Stomach (tissue), 9 donors: ENCODE data around the gene RNF220. TPM values are rescaled to one million over a fixed set of nuclear protein-coding genes. Genes with fewer than 3 reads are reported as not detected.

Source experiments
- DNase-seq, 2 donors: peaks; one replicate each; pipeline versions ENCODE4 v3.0.0 to v3.0.0-alpha.2; 2013 to 2019
- H3K27ac ChIP-seq, 5 donors: fragments of 200-600 bp in 4 of 5; sonication (generic) in 4 of 5; one replicate each; pipeline ENCODE4 v1.5.1; 2013 to 2019; ENCODE audit warnings: mild to moderate bottlenecking in 1 of 5, moderate library complexity in 1 of 5
- H3K27me3 ChIP-seq, 3 donors: fragments of 200-600 bp; sonication (generic); one replicate each; pipeline ENCODE4 v1.5.1; 2017 to 2019; ENCODE audit warnings: mixed run types in 1 of 3
- H3K36me3 ChIP-seq, 4 donors: fragments of 200-600 bp; sonication (generic); 1 replicate in 3 of 4; 2 replicates in 1 of 4; pipeline ENCODE4 v1.5.1; 2016 to 2019
- H3K4me1 ChIP-seq, 4 donors: fragments of 200-600 bp; sonication (generic); one replicate each; pipeline ENCODE4 v1.5.1; 2016 to 2019
- H3K4me3 ChIP-seq, 4 donors: fragments of 200-600 bp; sonication (generic) in 3 of 4; one replicate each; pipeline ENCODE4 v1.5.1; 2016 to 2019; ENCODE audit warnings: mild to moderate bottlenecking in 1 of 4
- H3K9me3 ChIP-seq, 4 donors: fragments of 200-600 bp; sonication (generic); one replicate each; pipeline ENCODE4 v1.5.1; 2016 to 2019
- EP300 ChIP-seq: sonication (generic); formaldehyde crosslinking; IDR thresholded peaks from one replicate; pipeline ENCODE4 v1.6.1; 2017; ENCODE audit warnings: antibody characterized with exemption
- POLR2A ChIP-seq, 4 donors: fragments of 450-650 bp; IDR thresholded peaks; one replicate each; pipeline ENCODE4 v1.6.1; 2016; ENCODE audit warnings: antibody characterized with exemption in 4 of 4, control low read depth in 2 of 4, mild to moderate bottlenecking in 1 of 4, moderate library complexity in 1 of 4
- POLR2AphosphoS5 ChIP-seq, 3 donors: sonication (generic); formaldehyde crosslinking; IDR thresholded peaks; one replicate each; pipeline ENCODE4 v1.6.1; 2016; ENCODE audit warnings: antibody characterized with exemption in 3 of 3
- whole genome bisulfite sequencing, 5 donors: extraction: QIAGEN DNeasy Blood & Tissue Kit in 3 of 5; methylation state at CpG; one replicate each; pipeline versions ENCODE4 v1.1.5 to v1.1.7; 2013 to 2018; 5-methylcytosine and 5-hydroxymethylcytosine counted together
- intact Hi-C: fragments of 100-400 bp; cut with DNase I; formaldehyde crosslinking; loops from one replicate; pipeline ENCODE4 v1.15.1; 2023; ENCODE audit warnings: low total_unique reads
- polyA plus RNA-seq, 3 donors: library from polyadenylated mRNA; stranded (reverse); fragments of 200-250 nt; gene quantifications; one replicate each; pipeline ENCODE4 v1.2.3, GENCODE V29; 2013
- total RNA-seq, 5 donors: library from RNA; depleted of rRNA; stranded (reverse); fragments of >200 nt; gene quantifications; one replicate each; pipeline versions ENCODE4 v1.1.0 to v1.2.3, GENCODE V29; 2014 to 2016
- TF ChIP-seq, protein P1 (sequence below), 7 experiments: fragments of 450-650 bp in 4 of 7; fragments of 200-600 bp in 3 of 7; sonication (generic) in 3 of 7; IDR thresholded peaks; one replicate each; pipeline ENCODE4 v1.5.1; 2016 to 2019; ENCODE audit warnings: antibody characterized with exemption in 7 of 7, control low read depth in 2 of 7, mild to moderate bottlenecking in 1 of 7
- donor health status: healthy with polysubstance abuse.
- donor health status: Bipolar disorder and iron deficiency.
- donor health status: healthy.

RNF220 gene
- total and polyA plus RNA-seq, 8 donors: 21.0 to 207 (median 47.2) TPM

GRCh38 chr1:44592208-44593145 is 187.4 kb downstream of the RNF220 start:
- DNase-seq: no peak
- Histone ChIP-seq H3K4me3 (no peak overlapping the region), H3K36me3 (no peaks in the 10 kb centered on the region), H3K27ac (no peak overlapping the region), H3K4me1 (peaks cover 0 to 6% (median 0%) of the 10 kb centered on the region in 4 donors), H3K27me3 (peaks cover 0 to 22% (median 9%) of the 10 kb centered on the region in 3 donors), H3K9me3 (no peaks in the 10 kb centered on the region)
- intact Hi-C loops: no loop called here
- TF ChIP-seq POLR2A (IDR thresholded peaks at IDR 0.05): no peak
- TF ChIP-seq, protein P1, sequence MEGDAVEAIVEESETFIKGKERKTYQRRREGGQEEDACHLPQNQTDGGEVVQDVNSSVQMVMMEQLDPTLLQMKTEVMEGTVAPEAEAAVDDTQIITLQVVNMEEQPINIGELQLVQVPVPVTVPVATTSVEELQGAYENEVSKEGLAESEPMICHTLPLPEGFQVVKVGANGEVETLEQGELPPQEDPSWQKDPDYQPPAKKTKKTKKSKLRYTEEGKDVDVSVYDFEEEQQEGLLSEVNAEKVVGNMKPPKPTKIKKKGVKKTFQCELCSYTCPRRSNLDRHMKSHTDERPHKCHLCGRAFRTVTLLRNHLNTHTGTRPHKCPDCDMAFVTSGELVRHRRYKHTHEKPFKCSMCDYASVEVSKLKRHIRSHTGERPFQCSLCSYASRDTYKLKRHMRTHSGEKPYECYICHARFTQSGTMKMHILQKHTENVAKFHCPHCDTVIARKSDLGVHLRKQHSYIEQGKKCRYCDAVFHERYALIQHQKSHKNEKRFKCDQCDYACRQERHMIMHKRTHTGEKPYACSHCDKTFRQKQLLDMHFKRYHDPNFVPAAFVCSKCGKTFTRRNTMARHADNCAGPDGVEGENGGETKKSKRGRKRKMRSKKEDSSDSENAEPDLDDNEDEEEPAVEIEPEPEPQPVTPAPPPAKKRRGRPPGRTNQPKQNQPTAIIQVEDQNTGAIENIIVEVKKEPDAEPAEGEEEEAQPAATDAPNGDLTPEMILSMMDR (IDR thresholded peaks at IDR 0.05): no peak
- no peak for TF ChIP-seq POLR2AphosphoS5 (IDR thresholded peaks at IDR 0.05)
- TF ChIP-seq EP300: no peak
- WGBS, 5 donors: 81 to 89% (median 83%) methylated on average over 12 of the region's 12 CpGs

DNA sequence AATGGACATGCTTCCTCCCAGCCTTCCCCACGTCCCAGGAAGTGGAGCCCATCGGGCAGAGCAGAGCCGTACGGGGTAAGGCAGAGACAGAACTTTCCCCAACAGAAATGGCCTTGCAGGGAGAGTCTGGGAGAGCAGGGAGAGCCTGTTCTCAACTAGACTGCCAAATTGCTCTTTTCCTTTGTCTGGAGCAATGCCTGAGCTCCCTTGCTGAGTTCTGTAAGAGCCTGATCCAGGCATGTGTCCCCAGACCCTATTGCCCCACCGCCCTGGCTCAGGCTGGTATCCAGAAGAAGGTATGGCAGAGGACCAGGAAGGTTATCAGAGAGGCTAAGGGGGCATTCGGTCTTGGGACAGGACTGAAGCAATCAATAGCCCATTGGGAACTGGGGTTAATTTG is 189.3 kb downstream of the RNF220 start:
- WGBS, 5 donors: 81 to 92% (median 86%) methylated on average over 6 of the region's 6 CpGs
- no peaks in the 10 kb centered on the region for H3K36me3 ChIP-seq
- H3K27me3 ChIP-seq: peaks cover 0 to 27% (median 16%) of the 10 kb centered on the region in 3 donors
- H3K4me3 ChIP-seq: no peak overlapping the region
- no peak overlapping the region for H3K27ac ChIP-seq
- intact Hi-C loops: no loop called here
- H3K9me3 ChIP-seq: no peaks in the 10 kb centered on the region
- TF ChIP-seq POLR2AphosphoS5 (IDR thresholded peaks at IDR 0.05) (no peak), POLR2A (IDR thresholded peaks at IDR 0.05) (no peak), EP300 (no peak)
- TF ChIP-seq, protein P1 (IDR thresholded peaks at IDR 0.05): no peak
- H3K4me1 ChIP-seq: peaks cover 0 to 6% (median 0%) of the 10 kb centered on the region in 4 donors
- DNase-seq: no peak

GRCh38 chr1:44594871-44595735 is 190.0 kb downstream of the RNF220 start:
- H3K4me3 ChIP-seq: no peak overlapping the region
- no peak for TF ChIP-seq POLR2AphosphoS5 (IDR thresholded peaks at IDR 0.05)
- TF ChIP-seq EP300: no peak
- TF ChIP-seq, protein P1 (IDR thresholded peaks at IDR 0.05): peak in 5 of 7 experiments; percentile 87 to 97 (median 90)
- WGBS, 5 donors: 17 to 22% (median 20%) methylated on average over 11 to 14 of the region's 14 CpGs
- peaks cover 0 to 6% (median 0%) of the 10 kb centered on the region in 4 donors for H3K4me1 ChIP-seq
- intact Hi-C loops: loop anchor here (5.0 kb wide), 1 partner anchor 218 kb away; no protein-coding TSS in a partner anchor
- peak; percentile 84 to 87 for DNase-seq
- no peaks in the 10 kb centered on the region for H3K9me3 ChIP-seq
- H3K27ac ChIP-seq: no peak overlapping the region
- H3K27me3 ChIP-seq: peaks cover 0 to 33% (median 16%) of the 10 kb centered on the region in 3 donors
- H3K36me3 ChIP-seq: no peaks in the 10 kb centered on the region

DNA sequence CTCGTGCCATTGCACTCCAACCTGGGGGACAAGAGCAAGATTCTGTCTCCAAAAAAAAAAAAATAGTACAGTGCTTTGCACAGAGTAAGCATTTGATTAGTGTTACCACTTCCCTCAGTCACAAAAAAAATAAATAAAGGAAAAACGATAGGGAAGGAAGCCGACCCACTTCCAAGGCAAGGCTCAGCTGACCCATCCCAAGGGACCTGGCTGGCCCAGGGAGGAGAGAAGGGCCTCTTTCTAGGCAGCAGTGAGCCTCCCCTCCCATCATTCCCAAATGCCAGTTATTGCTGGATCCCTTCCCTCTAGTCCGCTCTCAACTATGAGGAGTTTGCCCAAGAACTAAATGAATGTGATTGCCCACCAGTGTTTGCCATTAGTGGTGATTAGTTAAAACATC is 191.5 kb downstream of the RNF220 start:
- intact Hi-C loops: loop anchor here (5.0 kb wide), 1 partner anchor 219 kb away; no protein-coding TSS in a partner anchor
- no peak overlapping the region for H3K4me3 ChIP-seq
- TF ChIP-seq POLR2AphosphoS5 (IDR thresholded peaks at IDR 0.05) (no peak), POLR2A (IDR thresholded peaks at IDR 0.05) (no peak), EP300 (no peak)
- TF ChIP-seq, protein P1 (IDR thresholded peaks at IDR 0.05): no peak
- H3K4me1 ChIP-seq: peaks cover 0 to 6% (median 0%) of the 10 kb centered on the region in 4 donors
- 49 to 65% (median 50%) methylated on average over 4 of the region's 4 CpGs for WGBS, 5 donors
- peaks cover 0 to 45% (median 23%) of the 10 kb centered on the region in 3 donors for H3K27me3 ChIP-seq
- H3K36me3 ChIP-seq: no peaks in the 10 kb centered on the region
- no peak for DNase-seq
- H3K27ac ChIP-seq: no peak overlapping the region
- no peaks in the 10 kb centered on the region for H3K9me3 ChIP-seq
